Thyroid gland (tissue), 4 donors: Measurements from ENCODE around the gene TMEM45B.

Experiments used
- POLR2A ChIP-seq, 2 donors: fragments of 450-650 bp; IDR thresholded peaks; one replicate each; pipeline ENCODE4 v1.6.1; 2017; ENCODE audit warnings: antibody characterized with exemption in 2 of 2, mild to moderate bottlenecking in 2 of 2, moderate library complexity in 1 of 2
- TF ChIP-seq, protein P1 (sequence below), 6 experiments: fragments of 200-600 bp in 3 of 6; fragments of 450-650 bp in 3 of 6; sonication (generic) in 3 of 6; IDR thresholded peaks; one replicate each; pipeline ENCODE4 v1.5.1; 2016 to 2019; ENCODE audit warnings: antibody characterized with exemption in 6 of 6, mild to moderate bottlenecking in 2 of 6, inconsistent platforms in 1 of 6, moderate library complexity in 1 of 6

DNA sequence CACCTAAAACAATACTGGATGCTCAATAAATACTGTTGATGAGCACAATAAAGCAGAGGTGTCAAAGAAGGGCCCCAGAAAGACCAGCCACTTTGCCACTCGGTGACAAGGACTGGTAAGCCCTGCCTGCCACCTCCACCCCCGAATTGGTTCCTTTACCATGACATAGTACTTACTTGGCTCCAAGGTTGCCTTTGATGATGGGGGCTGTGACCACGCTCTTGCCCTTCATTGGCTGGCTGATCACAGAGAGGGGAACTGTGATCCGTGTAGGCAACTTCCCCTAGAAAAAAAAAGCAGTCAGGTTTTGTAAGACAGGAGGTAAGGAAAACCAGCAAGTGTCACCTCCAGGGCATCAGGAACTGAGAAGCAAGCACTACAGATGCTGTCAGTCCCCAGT lies 50.1 kb downstream of the TMEM45B start:
- TF ChIP-seq, protein P1, sequence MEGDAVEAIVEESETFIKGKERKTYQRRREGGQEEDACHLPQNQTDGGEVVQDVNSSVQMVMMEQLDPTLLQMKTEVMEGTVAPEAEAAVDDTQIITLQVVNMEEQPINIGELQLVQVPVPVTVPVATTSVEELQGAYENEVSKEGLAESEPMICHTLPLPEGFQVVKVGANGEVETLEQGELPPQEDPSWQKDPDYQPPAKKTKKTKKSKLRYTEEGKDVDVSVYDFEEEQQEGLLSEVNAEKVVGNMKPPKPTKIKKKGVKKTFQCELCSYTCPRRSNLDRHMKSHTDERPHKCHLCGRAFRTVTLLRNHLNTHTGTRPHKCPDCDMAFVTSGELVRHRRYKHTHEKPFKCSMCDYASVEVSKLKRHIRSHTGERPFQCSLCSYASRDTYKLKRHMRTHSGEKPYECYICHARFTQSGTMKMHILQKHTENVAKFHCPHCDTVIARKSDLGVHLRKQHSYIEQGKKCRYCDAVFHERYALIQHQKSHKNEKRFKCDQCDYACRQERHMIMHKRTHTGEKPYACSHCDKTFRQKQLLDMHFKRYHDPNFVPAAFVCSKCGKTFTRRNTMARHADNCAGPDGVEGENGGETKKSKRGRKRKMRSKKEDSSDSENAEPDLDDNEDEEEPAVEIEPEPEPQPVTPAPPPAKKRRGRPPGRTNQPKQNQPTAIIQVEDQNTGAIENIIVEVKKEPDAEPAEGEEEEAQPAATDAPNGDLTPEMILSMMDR (IDR thresholded peaks at IDR 0.05): no peak
- TF ChIP-seq POLR2A (IDR thresholded peaks at IDR 0.05): no peak
